Measurements from ENCODE around the gene GDPD3. TPM values are rescaled to one million over a fixed set of nuclear protein-coding genes. Genes with fewer than 3 reads are reported as not detected.

GDPD3 gene
- total and polyA plus RNA-seq, 2 of the 13 experiments (the other 11 are each of a cell fraction or from before 2014, with no cell fraction given), result 18.7 to 20.6 TPM

GRCh38 chr16:30063893-30064728 lies 49.2 kb downstream of the GDPD3 start (continued):
- TF ChIP-seq FOXA1 (IDR thresholded peaks at IDR 0.05), result no peak
- no peak; the same call in 1 of the 2 replicates for TF ChIP-seq FOXA1 (CRISPR knock-in tag; IDR thresholded peaks at IDR 0.05)
- no peak for TF ChIP-seq NFIC (IDR thresholded peaks at IDR 0.05; ENCODE audit: low read length)
- TF ChIP-seq HNF4A (CRISPR knock-in tag; IDR thresholded peaks at IDR 0.05), result no peak
- TF ChIP-seq PCBP2 (optimal IDR thresholded peaks at IDR 0.05; ENCODE audit: low read depth, low read length, poor library complexity, severe bottlenecking), result no peak
- peak; percentile 63 for TF ChIP-seq ARID5B (CRISPR knock-in tag; IDR thresholded peaks at IDR 0.05)
- no peak for TF ChIP-seq ZBTB49 (CRISPR knock-in tag; IDR thresholded peaks at IDR 0.05; ENCODE audit: borderline replicate concordance)
- peak in 1 of 2 experiments; percentile 67; a peak in 2 of 4 replicates for TF ChIP-seq POLR2A (IDR thresholded peaks at IDR 0.05; ENCODE audit: insufficient read depth in 1 of 2, low read depth in 2 of 2, low read length in 2 of 2)
- TF ChIP-seq ZNF788 (CRISPR knock-in tag; IDR thresholded peaks at IDR 0.05; ENCODE audit: borderline replicate concordance), result no peak; the same call in 1 of the 2 replicates
- no peak; the same call in 1 of the 2 replicates for TF ChIP-seq HES4 (CRISPR knock-in tag; IDR thresholded peaks at IDR 0.05; ENCODE audit: borderline replicate concordance)
- peak; percentile 21; the same call in 1 of the 2 replicates for TF ChIP-seq TFE3 (CRISPR knock-in tag; IDR thresholded peaks at IDR 0.05)
- peak; percentile 66; the same call in 1 of the 2 replicates for TF ChIP-seq ZNF563 (CRISPR knock-in tag; IDR thresholded peaks at IDR 0.05)
- TF ChIP-seq ZNF264 (CRISPR knock-in tag; IDR thresholded peaks at IDR 0.05), result peak; percentile 55; the same call in 1 of the 2 replicates
- peak; percentile 90; the same call in 1 of the 2 replicates for TF ChIP-seq ZNF572 (CRISPR knock-in tag; IDR thresholded peaks at IDR 0.05)
- no peak for TF ChIP-seq TEAD2 (CRISPR knock-in tag; IDR thresholded peaks at IDR 0.05)
- TF ChIP-seq, protein P1, sequence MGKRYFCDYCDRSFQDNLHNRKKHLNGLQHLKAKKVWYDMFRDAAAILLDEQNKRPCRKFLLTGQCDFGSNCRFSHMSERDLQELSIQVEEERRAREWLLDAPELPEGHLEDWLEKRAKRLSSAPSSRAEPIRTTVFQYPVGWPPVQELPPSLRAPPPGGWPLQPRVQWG (CRISPR knock-in tag; IDR thresholded peaks at IDR 0.05; ENCODE audit: borderline replicate concordance, low read depth), result no peak
- TF ChIP-seq, protein P2, sequence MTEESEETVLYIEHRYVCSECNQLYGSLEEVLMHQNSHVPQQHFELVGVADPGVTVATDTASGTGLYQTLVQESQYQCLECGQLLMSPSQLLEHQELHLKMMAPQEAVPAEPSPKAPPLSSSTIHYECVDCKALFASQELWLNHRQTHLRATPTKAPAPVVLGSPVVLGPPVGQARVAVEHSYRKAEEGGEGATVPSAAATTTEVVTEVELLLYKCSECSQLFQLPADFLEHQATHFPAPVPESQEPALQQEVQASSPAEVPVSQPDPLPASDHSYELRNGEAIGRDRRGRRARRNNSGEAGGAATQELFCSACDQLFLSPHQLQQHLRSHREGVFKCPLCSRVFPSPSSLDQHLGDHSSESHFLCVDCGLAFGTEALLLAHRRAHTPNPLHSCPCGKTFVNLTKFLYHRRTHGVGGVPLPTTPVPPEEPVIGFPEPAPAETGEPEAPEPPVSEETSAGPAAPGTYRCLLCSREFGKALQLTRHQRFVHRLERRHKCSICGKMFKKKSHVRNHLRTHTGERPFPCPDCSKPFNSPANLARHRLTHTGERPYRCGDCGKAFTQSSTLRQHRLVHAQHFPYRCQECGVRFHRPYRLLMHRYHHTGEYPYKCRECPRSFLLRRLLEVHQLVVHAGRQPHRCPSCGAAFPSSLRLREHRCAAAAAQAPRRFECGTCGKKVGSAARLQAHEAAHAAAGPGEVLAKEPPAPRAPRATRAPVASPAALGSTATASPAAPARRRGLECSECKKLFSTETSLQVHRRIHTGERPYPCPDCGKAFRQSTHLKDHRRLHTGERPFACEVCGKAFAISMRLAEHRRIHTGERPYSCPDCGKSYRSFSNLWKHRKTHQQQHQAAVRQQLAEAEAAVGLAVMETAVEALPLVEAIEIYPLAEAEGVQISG (CRISPR knock-in tag; IDR thresholded peaks at IDR 0.05), result peak; percentile 44; the same call in 1 of the 2 replicates
- no peak for TF ChIP-seq ZFP36L1 (CRISPR knock-in tag; IDR thresholded peaks at IDR 0.05)

All from HepG2 (cell line).